Measurements from ENCODE around the gene FAM13B.
"Not testable (repeated sequence)": the region's sequence is repeated elsewhere in the genome, so short reads cannot be mapped to it uniquely, and the experiment has no call there.

FAM13B gene

GRCh38 chr5:137960819-137961218, 72.1 kb downstream of the FAM13B start:
- no peak overlapping the region for H3K27ac Mint-ChIP-seq
- H3K4me3 Mint-ChIP-seq = no peak overlapping the region
- H3K9me3 Mint-ChIP-seq = no peaks in the 10 kb centered on the region
- H3K27me3 Mint-ChIP-seq = no peaks in the 10 kb centered on the region
- H3K36me3 Mint-ChIP-seq (ENCODE audit: low read depth) = peaks cover 76% of the 10 kb centered on the region
- no peak for DNase-seq
- no peaks in the 10 kb centered on the region for H3K4me1 Mint-ChIP-seq (ENCODE audit: low read depth)

DNA sequence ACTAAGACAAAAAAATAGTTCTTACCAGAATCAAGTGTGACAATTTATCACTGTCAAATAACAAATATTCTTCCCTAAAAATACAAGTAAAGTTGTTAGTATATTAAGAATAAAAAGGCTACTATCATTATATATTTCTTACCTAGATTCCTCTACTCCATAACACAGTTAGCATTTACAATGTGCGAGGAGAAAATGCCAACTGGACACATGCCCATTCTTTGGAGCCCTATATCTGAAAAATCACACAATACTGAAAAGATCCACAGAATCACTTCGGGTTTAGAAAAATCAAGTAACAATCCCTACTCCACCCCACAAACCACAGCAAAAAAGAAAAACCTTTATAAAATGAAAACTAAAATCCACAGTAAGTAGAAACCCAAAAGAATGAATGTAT, 72.7 kb downstream of the FAM13B start:
- no peak overlapping the region for H3K27ac Mint-ChIP-seq

GRCh38 chr5:137959488-137959887, 73.4 kb downstream of the FAM13B start:
- H3K9me3 Mint-ChIP-seq = no peaks in the 10 kb centered on the region
- no peak overlapping the region for H3K4me3 Mint-ChIP-seq
- no peak for DNase-seq
- H3K27me3 Mint-ChIP-seq = no peaks in the 10 kb centered on the region
- H3K36me3 Mint-ChIP-seq (ENCODE audit: low read depth) = peaks cover 72% of the 10 kb centered on the region
- no peak overlapping the region for H3K27ac Mint-ChIP-seq
- no peaks in the 10 kb centered on the region for H3K4me1 Mint-ChIP-seq (ENCODE audit: low read depth)

More for the DNA sequence above, 72.7 kb downstream of the FAM13B start:
- DNase-seq = no peak
- no peaks in the 10 kb centered on the region for H3K4me1 Mint-ChIP-seq (ENCODE audit: low read depth)
- no peaks in the 10 kb centered on the region for H3K9me3 Mint-ChIP-seq
- peaks cover 73% of the 10 kb centered on the region for H3K36me3 Mint-ChIP-seq (ENCODE audit: low read depth)
- H3K4me3 Mint-ChIP-seq = no peak overlapping the region
- H3K27me3 Mint-ChIP-seq = no peaks in the 10 kb centered on the region

DNA sequence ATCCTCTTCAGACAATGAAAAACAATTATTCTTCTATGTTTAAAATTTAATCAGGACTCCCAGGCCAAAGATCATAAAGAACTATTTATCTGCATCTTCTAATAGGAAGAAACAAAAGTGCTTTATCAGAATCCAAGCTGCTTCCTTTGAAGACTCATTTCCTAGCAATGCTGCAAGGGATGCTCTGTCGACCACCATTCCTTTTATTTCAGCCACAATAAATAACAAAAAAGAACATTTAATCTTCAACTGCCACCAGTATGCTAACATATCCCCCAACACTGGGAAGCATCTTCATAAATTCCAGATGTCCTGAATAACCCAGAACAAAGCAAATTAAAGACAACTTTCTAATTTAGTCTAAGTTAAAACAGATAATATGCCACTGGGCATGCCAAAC, 74.9 kb downstream of the FAM13B start:
- no peak overlapping the region for H3K4me3 Mint-ChIP-seq
- no peak for DNase-seq
- no peaks in the 10 kb centered on the region for H3K4me1 Mint-ChIP-seq (ENCODE audit: low read depth)
- H3K27me3 Mint-ChIP-seq = no peaks in the 10 kb centered on the region
- peaks cover 79% of the 10 kb centered on the region for H3K36me3 Mint-ChIP-seq (ENCODE audit: low read depth)
- H3K9me3 Mint-ChIP-seq = no peaks in the 10 kb centered on the region
- no peak overlapping the region for H3K27ac Mint-ChIP-seq

DNA sequence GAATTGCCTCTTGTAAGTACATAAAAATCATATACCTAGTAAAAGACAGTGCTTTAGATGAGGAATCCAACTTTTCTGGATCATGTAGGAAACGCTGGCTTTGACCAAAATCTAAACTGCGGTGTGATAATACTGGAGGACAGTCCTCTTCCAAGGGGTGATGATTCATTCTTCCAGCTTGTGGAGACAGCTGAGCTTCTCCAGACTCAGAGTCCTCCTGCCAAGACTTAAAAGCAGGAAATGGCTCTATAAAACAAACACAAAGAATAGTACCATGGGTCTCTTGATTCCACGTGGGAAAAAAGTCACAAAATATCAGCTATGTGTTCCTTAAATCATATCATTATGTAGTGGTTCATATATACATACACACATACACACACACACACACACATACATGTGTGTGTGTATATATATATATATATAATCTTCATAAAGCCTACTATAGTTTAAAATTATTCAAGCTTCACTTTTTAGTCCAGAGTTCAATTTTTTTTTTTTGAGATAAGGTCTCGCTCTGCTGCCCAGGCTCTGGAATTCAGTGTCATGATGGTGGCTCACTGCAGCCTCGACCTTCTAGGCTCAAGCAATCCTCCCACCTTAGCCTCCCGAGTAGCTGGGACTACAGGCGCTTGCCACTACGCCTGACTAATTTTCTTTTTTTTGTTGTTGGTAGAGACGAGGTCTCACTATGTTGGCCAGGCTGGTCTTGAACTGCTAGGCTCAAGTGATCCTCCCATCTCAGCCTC, 78.6 kb downstream of the FAM13B start:
- no peaks in the 10 kb centered on the region for H3K27me3 Mint-ChIP-seq
- no peak for DNase-seq
- no peaks in the 10 kb centered on the region for H3K4me1 Mint-ChIP-seq (ENCODE audit: low read depth)
- no peaks in the 10 kb centered on the region for H3K9me3 Mint-ChIP-seq
- H3K4me3 Mint-ChIP-seq = no peak overlapping the region
- H3K27ac Mint-ChIP-seq = peak overlapping the region; percentile 66
- peaks cover 72% of the 10 kb centered on the region for H3K36me3 Mint-ChIP-seq (ENCODE audit: low read depth)

DNA sequence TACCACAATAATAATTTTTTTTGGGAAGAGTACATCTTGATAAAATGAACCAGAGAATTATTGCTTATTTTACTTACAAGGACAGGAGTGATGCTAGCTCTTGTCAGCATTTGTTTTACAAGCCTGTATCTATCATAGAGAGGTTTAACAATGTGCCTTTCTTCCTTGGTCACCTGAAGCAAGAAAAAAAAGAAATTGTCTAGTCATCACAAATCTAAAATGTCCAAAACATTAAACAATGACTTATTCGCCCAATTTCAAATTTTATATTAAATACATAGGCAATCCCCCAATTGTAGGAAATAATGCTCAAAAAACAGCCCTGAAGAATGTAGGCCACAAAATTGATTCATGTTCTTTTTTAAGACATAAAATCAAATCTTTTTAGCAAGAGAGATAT, 87.1 kb downstream of the FAM13B start:
- DNase-seq = no peak
- Mint-ChIP-seq H3K27ac (no peak overlapping the region), H3K9me3 (no peaks in the 10 kb centered on the region), H3K4me1 (ENCODE audit: low read depth) (no peaks in the 10 kb centered on the region), H3K4me3 (no peak overlapping the region), H3K36me3 (ENCODE audit: low read depth) (peaks cover 94% of the 10 kb centered on the region), H3K27me3 (no peaks in the 10 kb centered on the region)

DNA sequence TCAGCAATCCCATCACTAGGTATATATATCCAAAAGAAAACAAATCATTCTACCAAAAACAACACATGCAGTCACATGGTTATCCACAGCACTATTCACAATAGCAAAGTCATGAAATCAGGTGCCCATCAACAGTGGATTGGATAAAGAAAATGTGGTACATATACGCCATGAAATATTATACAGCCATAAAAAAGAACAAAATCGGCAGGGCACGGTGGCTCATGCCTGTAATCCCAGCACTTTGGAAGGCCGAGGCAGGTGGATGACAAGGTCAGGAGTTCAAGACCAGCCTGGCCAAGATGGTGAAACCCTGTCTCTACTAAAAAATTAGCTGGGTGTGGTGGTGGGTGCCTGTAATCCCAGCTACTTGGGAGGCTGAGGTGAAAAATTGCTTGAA, 88.6 kb downstream of the FAM13B start:
- not testable (repeated sequence) for H3K27ac Mint-ChIP-seq; H3K27me3 Mint-ChIP-seq; DNase-seq; H3K9me3 Mint-ChIP-seq; H3K4me1 Mint-ChIP-seq (ENCODE audit: low read depth); H3K4me3 Mint-ChIP-seq
- peaks cover 95% of the 10 kb centered on the region for H3K36me3 Mint-ChIP-seq (ENCODE audit: low read depth)

GRCh38 chr5:137939331-137939730, 93.5 kb downstream of the FAM13B start:
- Mint-ChIP-seq H3K4me1 (ENCODE audit: low read depth) (peaks cover 40% of the 10 kb centered on the region), H3K27ac (peak overlapping the region; percentile 93), H3K4me3 (peak overlapping the region; percentile 31), H3K36me3 (ENCODE audit: low read depth) (peaks cover 67% of the 10 kb centered on the region), H3K27me3 (no peaks in the 10 kb centered on the region), H3K9me3 (no peaks in the 10 kb centered on the region)
- DNase-seq = no peak

DNA sequence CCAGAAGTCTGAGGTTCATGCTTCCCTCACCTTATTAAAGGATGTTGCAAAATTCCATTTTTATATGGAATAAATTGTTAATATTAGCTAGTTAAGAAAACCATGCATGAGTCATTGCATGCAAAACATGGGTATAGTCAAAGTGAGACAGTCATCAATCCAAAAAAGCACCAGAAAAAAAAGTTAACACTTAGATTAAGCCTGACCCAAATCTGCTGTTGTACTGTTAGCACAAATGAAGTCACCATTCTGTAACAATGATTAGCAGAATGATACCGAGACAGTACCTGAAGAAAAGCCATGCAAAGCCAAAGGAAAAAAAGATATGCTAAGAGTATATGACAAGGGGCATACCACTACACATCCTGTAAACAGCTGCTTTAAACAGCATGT, 94.1 kb downstream of the FAM13B start:
- Mint-ChIP-seq H3K4me1 (ENCODE audit: low read depth) (peaks cover 40% of the 10 kb centered on the region), H3K27ac (peak overlapping the region; percentile 93), H3K4me3 (peak overlapping the region; percentile 31), H3K27me3 (no peaks in the 10 kb centered on the region), H3K36me3 (ENCODE audit: low read depth) (peaks cover 61% of the 10 kb centered on the region), H3K9me3 (no peaks in the 10 kb centered on the region)
- DNase-seq = no peak

GRCh38 chr5:137937994-137938750, 94.7 kb downstream of the FAM13B start:
- no peak overlapping the region for H3K4me3 Mint-ChIP-seq
- no peak for DNase-seq
- H3K27ac Mint-ChIP-seq = peak overlapping the region; percentile 93
- H3K4me1 Mint-ChIP-seq (ENCODE audit: low read depth) = peaks cover 40% of the 10 kb centered on the region
- H3K36me3 Mint-ChIP-seq (ENCODE audit: low read depth) = peaks cover 59% of the 10 kb centered on the region
- H3K9me3 Mint-ChIP-seq = no peaks in the 10 kb centered on the region
- no peaks in the 10 kb centered on the region for H3K27me3 Mint-ChIP-seq

DNA sequence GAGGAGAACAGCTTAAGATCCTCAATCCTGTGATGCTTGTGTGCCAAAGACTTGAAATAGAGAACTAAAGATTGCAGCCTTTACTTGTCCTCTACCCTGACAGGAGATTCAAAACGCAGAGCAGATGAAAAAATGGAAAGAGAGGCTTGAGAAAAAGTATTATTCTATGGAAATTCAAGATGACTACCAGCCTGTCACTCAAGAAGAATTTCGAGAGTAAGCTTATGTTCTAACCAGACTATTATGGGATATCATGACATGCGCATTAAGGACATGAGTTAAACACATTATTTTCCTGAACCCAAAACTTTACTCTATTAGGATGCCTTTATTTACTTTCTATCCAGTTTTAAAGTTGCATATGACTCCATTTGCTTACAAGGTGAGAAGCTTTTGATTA, 97.2 kb downstream of the FAM13B start:
- H3K27me3 Mint-ChIP-seq = no peaks in the 10 kb centered on the region
- DNase-seq = no peak
- peak overlapping the region; percentile 72 for H3K27ac Mint-ChIP-seq
- peaks cover 40% of the 10 kb centered on the region for H3K4me1 Mint-ChIP-seq (ENCODE audit: low read depth)
- H3K9me3 Mint-ChIP-seq = no peaks in the 10 kb centered on the region
- H3K36me3 Mint-ChIP-seq (ENCODE audit: low read depth) = peaks cover 35% of the 10 kb centered on the region
- H3K4me3 Mint-ChIP-seq = no peak overlapping the region

- H3K36me3 Mint-ChIP-seq (ENCODE audit: low read depth) = peaks cover 30% of the 10 kb centered on the region
- H3K27ac Mint-ChIP-seq = peak overlapping the region; percentile 72
Measured at GRCh38 chr5:137935190-137935589, 97.7 kb downstream of the FAM13B start.

GRCh38 chr5:137933491-137933911, 99.4 kb downstream of the FAM13B start:
- Mint-ChIP-seq H3K4me1 (ENCODE audit: low read depth) (peaks cover 26% of the 10 kb centered on the region), H3K4me3 (no peak overlapping the region), H3K9me3 (no peaks in the 10 kb centered on the region), H3K36me3 (ENCODE audit: low read depth) (peaks cover 21% of the 10 kb centered on the region), H3K27ac (no peak overlapping the region), H3K27me3 (no peaks in the 10 kb centered on the region)
- no peak for DNase-seq

More at GRCh38 chr5:137935190-137935589, 97.7 kb downstream of the FAM13B start:
- H3K27me3 Mint-ChIP-seq = no peaks in the 10 kb centered on the region
- DNase-seq = no peak
- H3K4me1 Mint-ChIP-seq (ENCODE audit: low read depth) = peaks cover 40% of the 10 kb centered on the region
- H3K4me3 Mint-ChIP-seq = no peak overlapping the region
- H3K9me3 Mint-ChIP-seq = no peaks in the 10 kb centered on the region

- no peaks in the 10 kb centered on the region for H3K27me3 Mint-ChIP-seq
- no peak overlapping the region for H3K27ac Mint-ChIP-seq
- peaks cover 20% of the 10 kb centered on the region for H3K36me3 Mint-ChIP-seq (ENCODE audit: low read depth)
- H3K9me3 Mint-ChIP-seq = no peaks in the 10 kb centered on the region
- H3K4me3 Mint-ChIP-seq = no peak overlapping the region
- no peak for DNase-seq
- peaks cover 22% of the 10 kb centered on the region for H3K4me1 Mint-ChIP-seq (ENCODE audit: low read depth)
Measured at GRCh38 chr5:137932800-137933199, 100.1 kb downstream of the FAM13B start.

- Mint-ChIP-seq H3K4me1 (ENCODE audit: low read depth) (no peaks in the 10 kb centered on the region), H3K9me3 (no peaks in the 10 kb centered on the region), H3K27me3 (no peaks in the 10 kb centered on the region), H3K4me3 (no peak overlapping the region), H3K36me3 (ENCODE audit: low read depth) (peaks cover 6% of the 10 kb centered on the region), H3K27ac (no peak overlapping the region)
- no peak for DNase-seq
Measured at GRCh38 chr5:137923856-137924255, 109.0 kb downstream of the FAM13B start.

Measured in activated T-cell treated with anti-CD3 and anti-CD28 coated beads, Interleukin-2, amount 50 U/mL, for 24 hours (primary cell).